Measurements from ENCODE around the gene OSBPL8.

Gene OSBPL8

DNA sequence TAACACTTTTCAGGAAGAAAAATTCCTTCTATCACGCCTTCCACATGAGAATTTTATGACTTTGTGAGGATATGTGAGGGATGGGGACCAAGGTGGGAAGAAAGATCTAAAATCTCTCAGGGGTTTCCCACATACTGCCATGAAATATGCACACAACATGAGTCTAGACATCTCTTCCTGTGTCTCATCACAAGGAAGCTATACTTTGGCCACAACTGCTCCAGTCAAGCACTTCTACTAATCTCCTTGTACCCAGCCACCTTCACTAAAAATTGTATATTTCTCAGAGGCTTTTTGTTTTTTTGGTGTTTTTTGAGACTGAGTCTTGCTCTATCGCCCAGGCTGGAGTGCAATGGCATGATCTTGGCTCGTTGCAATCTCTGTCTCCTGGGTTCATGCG lies 3.2 kb downstream of the OSBPL8 start:
- no peak for DNase-seq (ENCODE audit: low spot score)

DNA sequence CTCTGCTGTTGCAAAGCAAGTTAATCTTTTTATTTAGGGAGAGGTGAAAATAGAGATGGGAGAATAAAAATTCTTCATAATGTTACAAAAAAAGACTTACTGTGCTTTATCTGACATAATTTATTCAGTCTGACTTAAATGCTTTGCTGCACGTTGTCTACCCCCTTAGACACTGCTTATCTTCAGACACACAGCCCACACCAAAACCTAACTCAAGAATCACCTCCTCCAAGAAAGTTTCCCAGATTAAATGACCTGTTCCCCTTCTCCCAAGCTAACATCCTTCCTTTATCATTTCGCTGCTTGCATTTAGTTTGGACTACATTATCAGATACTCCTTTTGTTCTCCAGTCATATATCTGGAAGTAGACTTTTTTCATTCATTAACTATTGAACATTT lies 3.8 kb downstream of the OSBPL8 start:
- DNase-seq (ENCODE audit: low spot score), result no peak

DNA sequence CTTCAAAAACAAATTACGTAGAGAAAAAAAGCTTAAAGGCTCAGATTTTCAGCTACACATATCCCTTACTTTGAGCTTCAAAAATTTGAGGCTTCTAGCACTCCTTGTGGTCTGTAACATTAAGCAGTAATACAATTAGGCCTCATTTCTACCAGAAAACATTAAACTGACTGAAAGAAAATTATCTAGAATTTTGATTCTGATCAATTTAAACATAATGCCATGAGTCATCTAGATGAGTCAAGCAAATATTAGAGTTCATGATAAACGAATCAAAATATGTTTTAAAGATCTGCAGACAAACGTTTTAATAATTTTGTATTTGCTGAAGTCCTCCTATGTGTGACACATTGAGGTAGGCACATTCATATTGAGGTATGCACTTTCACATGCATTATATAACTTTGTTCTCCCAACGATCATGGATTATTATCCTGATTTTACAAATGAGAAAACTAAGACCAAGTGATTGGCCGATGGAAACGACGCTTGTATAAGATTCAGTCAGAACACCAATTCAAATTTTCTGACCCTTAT lies 4.3 kb downstream of the OSBPL8 start:
- no peak for DNase-seq (ENCODE audit: low spot score)

DNA sequence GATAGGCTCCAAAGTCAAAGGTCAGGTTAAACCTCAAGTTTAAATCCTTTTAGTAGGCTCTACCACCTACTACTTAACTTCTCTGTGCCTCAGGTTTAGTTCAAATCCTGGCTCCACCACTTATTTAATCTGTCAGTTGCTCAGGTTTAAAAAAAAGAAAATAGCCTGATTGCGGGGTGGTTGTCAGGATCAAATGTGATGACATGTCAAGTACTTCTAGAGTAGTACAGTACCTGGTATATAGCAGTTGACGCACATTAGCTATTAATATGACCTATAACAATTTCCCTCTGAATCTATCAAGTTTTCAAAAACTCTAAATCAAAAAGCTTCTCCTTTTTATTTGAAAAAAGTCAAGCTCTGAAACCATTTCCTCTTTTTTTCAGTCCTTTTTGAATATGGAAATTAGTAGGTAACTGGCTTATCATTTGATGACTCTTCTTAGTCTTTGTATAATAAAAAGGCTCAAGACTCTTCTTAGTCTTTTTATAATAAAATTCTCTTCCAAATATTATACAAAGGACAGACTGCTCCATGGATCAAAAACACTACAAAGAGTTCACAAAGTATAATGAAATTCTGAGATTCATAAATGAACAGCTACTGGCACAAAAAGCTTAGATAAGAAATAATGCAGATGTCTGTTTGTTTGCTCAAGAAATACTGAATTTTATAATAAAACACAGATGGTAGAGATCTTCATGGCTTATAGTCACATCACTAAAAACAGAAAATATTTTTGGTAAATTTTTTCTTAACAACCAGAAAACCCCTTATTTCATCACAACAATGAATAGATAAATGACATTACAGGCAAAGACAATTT lies 5.0 kb downstream of the OSBPL8 start:
- DNase-seq (ENCODE audit: low spot score), result no peak

DNA sequence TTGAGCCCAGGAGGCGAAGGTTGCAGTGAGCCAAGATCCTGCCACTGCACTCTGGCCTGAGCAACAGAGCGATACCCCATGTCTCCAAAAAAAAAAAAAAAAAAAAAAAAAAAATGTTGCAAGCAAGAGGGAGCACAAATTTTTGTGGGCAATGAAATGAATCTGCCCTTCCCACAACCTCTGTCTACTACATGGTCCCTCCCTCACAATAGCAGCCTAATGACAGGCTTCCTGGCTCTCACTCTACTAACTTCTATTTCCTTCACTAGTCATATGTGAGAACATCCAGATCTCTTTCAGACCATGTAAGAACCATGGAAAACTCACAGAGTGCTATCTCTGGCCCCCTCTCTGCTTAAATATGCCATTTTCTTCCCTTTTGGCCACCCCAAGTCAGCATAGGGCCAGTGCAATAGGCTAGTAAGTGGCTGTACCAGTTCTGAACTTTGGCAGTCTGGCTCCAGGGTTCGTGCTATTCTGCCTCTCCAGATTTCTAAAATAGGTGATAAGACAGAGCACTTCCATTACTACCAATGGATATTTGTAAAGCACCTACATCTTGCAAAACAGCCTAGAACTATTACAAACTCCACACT lies 7.1 kb downstream of the OSBPL8 start:
- DNase-seq (ENCODE audit: low spot score), result no peak

DNA sequence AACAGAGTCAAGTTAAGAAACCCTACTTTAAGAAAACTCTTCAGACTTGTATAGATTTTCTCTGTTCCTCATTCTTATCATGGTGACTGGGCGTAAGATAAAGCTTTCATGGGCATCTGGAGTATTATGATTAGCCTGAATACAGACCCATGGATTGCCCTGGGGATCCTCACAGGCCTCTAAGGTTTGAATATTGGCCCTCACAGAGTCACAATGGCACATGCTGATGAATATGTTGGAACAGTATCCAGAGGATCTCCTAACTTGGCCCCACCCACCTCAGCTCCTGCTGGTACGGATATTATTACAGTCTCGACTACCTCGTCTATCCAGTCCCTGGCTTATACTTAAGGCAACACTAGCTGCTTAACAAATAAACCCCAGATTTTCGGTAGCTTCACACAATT lies 8.1 kb downstream of the OSBPL8 start:
- DNase-seq (ENCODE audit: low spot score), result no peak

DNA sequence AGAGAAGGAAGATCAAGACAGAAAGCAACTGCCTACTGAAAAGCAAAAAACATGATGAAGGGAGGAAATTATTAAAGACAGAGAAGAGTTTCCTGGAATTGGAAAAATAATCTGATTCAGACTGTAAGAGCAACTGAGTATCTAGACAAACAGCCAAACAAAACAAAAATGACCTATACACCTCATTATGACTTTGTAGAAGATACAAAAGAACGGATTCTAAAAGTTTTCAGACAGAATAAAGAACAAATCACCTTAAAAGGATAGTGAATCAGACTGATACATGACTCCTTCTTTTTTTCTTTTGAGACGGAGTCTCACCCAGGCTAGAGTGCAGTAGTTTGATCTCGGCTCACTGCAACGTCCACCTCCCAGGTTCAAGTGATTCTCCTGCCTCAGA lies 10.4 kb downstream of the OSBPL8 start:
- DNase-seq (ENCODE audit: low spot score), result no peak

DNA sequence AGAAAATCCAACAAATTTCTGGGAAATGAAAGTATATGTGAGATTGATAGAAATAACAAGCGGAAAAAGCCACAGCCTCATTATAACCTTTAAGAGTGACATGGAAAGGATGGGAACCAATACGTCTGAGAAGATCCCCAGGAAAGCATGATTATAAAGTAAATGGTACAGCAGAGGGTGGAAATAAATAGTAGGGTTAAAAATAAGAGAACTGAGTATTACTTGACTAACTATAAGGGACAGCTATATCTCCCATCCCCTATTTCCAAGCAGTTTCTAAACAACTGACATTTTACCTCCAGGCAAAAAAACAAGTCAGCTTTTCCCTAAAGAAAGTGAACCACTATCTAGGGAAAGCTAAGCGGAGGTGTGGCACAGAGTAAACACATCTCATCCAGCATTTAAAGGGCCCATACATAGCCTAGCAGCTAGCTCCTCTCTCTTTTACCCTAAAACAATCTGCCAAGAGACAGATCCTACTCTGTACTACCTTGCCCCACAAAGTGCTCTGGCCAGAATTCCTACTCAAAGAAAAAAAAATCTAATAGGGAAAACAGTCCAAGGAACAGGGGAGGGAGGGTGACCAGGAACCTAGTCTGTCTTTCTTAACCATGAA lies 11.2 kb downstream of the OSBPL8 start:
- DNase-seq (ENCODE audit: low spot score), result no peak

DNA sequence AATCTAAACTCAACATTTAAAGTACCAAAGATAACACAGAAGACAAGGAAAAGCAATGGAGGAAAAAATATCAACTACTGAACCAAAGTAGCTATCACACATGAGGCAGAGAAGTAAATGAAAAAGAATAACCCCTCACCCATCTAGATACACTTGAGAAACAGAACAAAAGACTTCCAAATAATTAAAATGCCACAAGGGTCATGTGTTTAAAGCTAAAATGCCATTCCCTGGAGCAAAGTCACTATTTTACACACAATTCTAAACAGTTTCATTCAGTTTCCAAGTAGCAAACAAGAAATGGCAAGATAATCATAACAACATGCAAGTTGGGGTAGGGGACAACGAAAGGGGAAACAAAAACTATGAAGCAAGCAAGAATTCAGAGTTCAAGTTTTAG lies 12.0 kb downstream of the OSBPL8 start:
- no peak for DNase-seq (ENCODE audit: low spot score)

DNA sequence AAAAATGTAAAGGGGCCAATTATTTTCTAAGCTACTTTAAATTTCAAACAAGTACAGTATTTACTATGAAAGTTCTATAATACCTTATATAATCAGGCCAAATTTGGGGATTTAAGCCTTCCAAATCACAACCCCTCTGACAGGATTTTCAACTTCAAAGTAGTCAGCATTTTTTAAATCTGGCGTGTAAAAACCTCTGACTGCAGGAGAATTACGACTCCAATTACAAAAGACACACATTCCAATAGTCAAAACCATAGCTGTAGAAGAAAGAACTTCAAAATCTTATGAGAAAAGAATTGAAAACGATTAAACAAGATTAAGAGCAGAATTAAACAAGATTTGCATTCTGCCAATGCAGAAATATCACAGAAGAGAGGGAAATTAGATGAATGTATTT lies 12.7 kb downstream of the OSBPL8 start:
- DNase-seq (ENCODE audit: low spot score), result no peak

DNA sequence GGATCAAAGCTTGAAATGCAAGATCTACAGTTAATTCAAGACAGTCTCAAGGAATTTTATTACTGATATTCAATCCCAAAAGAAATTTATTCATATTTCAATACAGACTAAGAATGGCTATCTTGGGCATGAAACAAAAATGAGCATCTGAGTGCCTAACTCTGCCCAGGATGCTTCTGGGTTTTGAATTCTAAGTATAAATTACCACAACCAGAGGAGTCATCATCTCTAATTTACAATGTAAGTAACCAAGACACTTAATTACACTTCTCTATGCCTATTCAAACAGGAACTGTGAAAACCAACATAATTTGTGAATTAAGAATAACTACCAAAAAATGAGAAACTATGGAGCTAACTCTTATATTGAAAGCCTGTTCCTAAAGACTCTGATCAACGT lies 14.1 kb downstream of the OSBPL8 start:
- DNase-seq (ENCODE audit: low spot score), result no peak

DNA sequence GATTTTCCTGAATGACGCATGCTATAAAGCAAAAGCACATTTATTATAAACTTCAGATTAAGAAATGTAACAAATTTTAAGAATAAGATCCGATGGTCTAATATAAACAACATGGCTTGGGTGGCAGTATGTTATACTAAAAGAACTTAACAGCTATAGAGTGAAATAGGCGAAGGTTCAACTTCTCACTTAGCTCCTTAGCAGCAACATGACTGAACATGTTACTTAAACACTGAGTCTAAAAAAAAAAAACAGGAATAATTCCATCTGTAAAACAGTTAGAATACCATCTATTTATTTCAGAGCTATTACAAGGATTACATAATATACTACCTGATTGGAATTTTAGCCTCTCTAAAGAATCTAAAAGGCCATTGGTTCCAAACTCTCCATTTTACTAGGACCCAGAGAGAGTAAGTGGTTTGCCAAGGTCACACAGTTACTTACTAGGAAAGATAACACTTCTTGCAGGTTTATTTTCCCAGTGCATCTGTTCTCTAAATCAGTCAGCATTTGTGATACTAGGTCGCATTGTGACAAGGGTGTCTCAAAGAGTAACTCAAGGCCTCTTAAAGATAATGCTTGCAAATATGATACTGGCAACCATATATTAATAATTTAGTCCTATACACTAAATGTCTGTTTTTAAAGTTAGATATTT lies 14.8 kb downstream of the OSBPL8 start:
- DNase-seq (ENCODE audit: low spot score), result no peak

DNA sequence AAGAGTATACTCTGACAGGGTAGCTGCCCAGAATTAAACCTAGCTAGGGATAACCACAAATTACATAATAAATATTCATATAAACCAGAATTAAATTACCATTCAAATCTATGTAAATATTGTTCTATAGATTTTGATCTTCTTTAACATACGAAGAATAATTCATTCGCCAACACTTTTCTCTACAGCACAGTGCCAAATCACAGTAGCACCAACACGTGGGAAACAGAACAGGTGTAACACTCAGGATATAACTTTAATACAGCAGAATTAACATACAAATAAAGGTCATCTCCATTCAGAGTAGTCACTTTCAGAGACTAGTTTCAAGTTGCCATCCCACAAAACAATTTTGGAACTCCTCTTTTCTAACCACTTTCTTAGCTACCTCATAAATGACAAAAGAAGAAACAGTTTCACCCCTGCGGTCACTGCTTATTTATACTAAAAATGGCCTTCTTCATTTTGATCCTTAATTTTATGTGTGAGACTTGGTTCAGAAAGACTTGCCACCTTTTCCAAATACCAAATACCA lies 15.7 kb downstream of the OSBPL8 start:
- DNase-seq (ENCODE audit: low spot score), result no peak

DNA sequence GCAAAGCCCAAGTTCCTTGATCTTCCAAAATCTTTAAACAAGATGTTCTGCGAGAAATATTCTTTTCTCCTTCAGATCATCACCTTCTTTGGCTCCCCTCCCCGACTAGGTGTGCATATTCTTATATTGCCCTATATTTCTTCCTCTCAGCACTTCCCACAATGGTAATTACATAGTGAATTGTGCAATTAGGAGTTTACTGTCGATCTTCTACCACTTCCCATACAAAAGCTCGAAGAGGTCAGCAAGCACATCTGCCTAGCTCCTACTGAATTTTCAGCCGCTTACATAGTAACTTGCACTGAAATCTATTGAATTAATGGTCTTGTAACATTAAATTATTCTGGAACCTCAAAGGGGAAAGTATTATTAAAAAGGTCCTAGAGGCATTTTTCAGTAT lies 16.7 kb downstream of the OSBPL8 start:
- DNase-seq (ENCODE audit: low spot score), result no peak

DNA sequence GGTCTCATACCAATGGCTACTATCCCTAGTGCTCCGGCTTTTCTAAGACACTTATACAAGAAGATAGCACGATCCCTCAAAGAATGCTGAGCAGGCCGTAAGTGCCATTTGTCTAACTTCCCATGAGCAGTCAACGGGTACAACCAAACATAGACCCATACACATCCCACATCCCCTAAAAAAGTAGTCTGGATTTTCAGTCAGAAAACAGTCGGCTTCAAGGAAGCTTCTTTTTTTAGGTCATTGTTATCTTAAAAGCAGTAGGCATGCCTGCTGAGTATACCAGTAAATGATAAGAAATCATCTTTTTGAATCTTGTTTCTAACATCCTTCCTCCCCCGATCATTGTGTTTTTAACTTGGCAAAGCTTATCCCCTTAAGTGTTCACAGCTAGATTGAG lies 19.8 kb downstream of the OSBPL8 start:
- DNase-seq (ENCODE audit: low spot score), result no peak

DNA sequence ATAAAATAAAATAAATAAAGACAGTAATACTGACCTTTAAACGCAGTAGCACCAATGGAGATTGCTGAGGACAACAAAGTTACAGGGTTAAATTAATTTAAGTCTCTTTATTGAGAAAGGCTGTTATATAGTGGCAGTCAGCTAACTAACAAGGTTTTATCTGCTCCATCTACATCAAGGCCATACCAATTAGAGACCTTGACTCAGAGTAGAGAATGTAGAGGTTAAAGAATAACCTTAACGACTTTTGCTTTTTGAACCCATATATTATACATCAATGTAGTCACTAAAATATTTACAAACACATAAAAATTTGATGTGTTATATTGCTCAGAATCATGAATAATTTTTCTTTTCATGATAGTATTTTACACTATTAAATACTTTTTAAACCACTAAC lies 21.6 kb downstream of the OSBPL8 start:
- DNase-seq (ENCODE audit: low spot score), result no peak

DNA sequence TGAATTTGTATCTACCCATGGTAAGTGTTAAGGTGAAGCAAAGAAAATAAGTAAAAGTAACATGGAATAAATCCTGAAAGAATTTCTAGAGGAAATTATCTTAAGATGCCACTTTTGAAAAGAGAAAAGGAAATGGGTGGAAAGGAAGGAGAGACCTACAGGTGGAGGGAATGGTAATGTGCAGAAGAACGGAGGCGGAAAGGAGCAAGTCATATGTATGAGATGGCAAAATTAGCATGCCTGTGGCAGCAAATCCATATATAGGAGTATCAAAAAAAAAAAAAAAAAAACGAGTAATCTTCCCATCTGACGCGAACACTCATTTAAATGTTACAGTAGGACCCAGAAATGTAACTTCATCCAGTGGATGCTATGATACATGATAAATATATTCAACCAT lies 23.0 kb downstream of the OSBPL8 start:
- DNase-seq (ENCODE audit: low spot score), result no peak

DNA sequence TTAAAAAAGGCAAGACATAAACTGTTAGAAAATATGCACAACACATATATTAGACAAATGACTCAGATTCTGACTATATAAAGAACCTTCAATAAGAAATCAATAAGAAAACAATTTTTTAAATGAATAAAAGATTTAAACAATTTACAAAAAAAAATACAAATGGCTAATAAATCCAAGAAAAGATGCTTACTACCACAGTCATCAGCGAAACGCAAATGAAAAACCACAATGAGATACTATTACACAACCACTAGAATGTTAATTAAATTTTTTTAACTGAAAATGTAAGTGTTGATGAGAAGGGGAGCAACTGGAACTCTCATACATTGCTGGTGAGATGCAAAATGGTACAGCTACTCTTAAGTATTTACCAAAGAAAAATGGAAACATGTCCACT lies 24.4 kb downstream of the OSBPL8 start:
- no peak for DNase-seq (ENCODE audit: low spot score)

DNA sequence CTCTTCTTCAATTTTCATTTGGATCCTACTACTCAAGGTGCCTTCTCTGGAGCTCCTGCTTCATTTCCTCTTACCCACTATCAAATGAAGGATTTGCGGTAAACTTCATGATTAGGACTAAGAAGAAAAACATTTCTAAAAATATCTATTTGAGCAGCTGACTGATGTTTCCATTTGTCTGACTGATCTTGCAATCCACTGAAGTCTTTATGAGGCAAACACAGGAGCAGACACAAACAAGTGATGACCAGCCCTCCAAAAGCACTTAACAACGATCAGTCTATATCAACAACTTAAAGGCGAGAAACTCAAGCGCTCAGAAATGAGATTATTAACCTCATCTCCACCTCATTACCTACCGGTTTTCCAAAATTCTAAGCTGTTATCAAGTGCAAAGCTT lies 26.2 kb downstream of the OSBPL8 start:
- DNase-seq (ENCODE audit: low spot score), result no peak

DNA sequence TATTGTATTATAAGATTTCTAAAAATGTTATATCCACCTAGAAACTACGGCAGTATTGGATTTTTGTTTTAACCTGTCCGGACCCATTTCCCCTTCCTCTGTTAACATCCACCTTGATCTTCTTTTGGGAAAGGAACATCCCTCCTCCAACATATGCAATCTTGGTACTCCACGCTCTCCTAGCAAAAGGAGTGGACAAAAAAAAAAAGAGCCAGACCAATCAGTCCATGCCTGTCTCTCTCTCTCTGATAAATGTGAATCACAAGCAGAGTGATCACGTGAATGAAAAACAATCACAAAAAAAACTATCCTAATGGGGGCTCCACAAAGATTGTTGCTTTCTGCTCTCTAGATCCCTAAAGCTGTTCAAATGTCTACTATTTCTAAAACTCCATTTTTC lies 27.1 kb downstream of the OSBPL8 start:
- no peak for DNase-seq (ENCODE audit: low spot score)

DNA sequence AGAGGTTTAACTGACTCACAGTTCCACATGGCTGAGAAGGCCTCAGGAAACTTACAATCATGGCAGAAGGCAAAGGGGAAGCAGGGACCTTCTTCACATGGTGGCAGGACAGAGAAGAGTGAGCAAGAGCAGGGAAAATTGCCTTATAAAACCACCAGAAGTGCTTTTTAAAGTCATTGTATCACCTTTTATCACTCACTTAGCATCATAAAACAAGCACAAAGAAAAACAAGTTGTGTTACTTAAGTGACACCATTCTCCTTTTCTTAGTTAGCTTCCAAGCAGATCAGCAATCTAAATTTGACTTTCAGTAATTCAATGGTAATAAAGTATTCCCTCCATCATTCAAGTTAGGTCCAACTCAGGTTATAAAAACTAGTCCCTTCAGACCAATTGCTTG lies 28.5 kb downstream of the OSBPL8 start:
- no peak for DNase-seq (ENCODE audit: low spot score)

DNA sequence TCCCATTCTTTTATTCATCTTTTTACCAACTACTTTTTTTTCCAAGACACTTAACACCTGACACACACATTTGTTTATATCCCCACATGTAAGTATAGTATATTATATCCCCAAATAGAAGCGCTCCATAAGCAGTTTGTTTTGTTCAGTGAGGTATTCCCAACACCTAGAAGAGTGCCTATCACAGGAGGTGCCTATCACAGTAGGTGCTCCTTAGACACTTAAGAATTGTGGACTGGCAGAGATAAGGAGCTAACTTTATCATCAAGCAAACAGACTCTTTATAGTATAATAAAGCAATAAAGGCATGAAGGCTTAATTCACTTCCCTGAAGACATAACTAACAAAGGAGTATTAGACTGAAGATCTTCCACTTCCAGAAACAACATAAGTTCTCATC lies 29.1 kb downstream of the OSBPL8 start:
- no peak for DNase-seq (ENCODE audit: low spot score)
